H1 (cell line): ENCODE results near the gene PRTG. TPM values are rescaled to one million over a fixed set of nuclear protein-coding genes. Genes with fewer than 3 reads are reported as not detected.

Experiments used
- ASH2L ChIP-seq: fragments of 200-600, 300-600 bp; sonication (generic); IDR thresholded peaks from one replicate; pipeline ENCODE4 v1.7.1; 2017; ENCODE audit warnings: low read length
- CHD1 ChIP-seq: IDR thresholded peaks from 2 replicates; pipeline ENCODE4 v1.6.1; 2012; ENCODE audit warnings: low read depth, low read length, improper control_type of control experiment
- CHD7 ChIP-seq: fragments of 300-600 bp; sonication (generic); IDR thresholded peaks from 2 replicates; pipeline ENCODE4 v1.7.1; 2012; ENCODE audit warnings: low read length, moderate library complexity, mild to moderate bottlenecking, inconsistent platforms; ENCODE audit not compliant: insufficient replicate concordance
- EZH2 ChIP-seq: fragments of 200-600 bp; sonication (generic); IDR thresholded peaks from 2 replicates; pipeline ENCODE4 v1.7.1; 2012; ENCODE audit warnings: low read depth, mild to moderate bottlenecking, moderate library complexity, low read length, inconsistent platforms; ENCODE audit not compliant: severe bottlenecking
- MAFK ChIP-seq: IDR thresholded peaks from 2 replicates; pipeline ENCODE4 v1.6.1; 2012; ENCODE audit warnings: low read depth, mild to moderate bottlenecking, improper control_type of control experiment, low read length
- PHF8 ChIP-seq: fragments of 200-600 bp; sonication (generic); conservative IDR thresholded peaks from 2 replicates; pipeline ENCODE4 v1.7.1; 2012; ENCODE audit warnings: low read depth, mild to moderate bottlenecking, inconsistent platforms, low read length, moderate library complexity
- POU5F1 ChIP-seq: IDR thresholded peaks from 2 replicates; pipeline ENCODE4 v1.6.1; 2011; ENCODE audit warnings: low read depth, mild to moderate bottlenecking, low read length, moderate library complexity
- RFX5 ChIP-seq: IDR thresholded peaks from 2 replicates; pipeline ENCODE4 v1.6.1; 2011; ENCODE audit warnings: low read depth, low read length, improper control_type of control experiment, borderline replicate concordance
- SIN3A ChIP-seq, 2 experiments: IDR thresholded peaks in 1 of 2; conservative IDR thresholded peaks in 1 of 2; 2 replicates each; pipeline ENCODE4 v1.6.1; 2011 to 2012; ENCODE audit warnings: low read length in 2 of 2, improper control_type of control experiment in 1 of 2, low read depth in 1 of 2, mild to moderate bottlenecking in 1 of 2
- ZNF274 ChIP-seq: IDR thresholded peaks from 2 replicates; pipeline ENCODE4 v1.7.0; 2012; ENCODE audit warnings: low read length, borderline replicate concordance; ENCODE audit errors: extremely low read depth
- polyA plus RNA-seq, 7 experiments: library from polyadenylated mRNA; depleted of rRNA in 3 of 7; stranded (reverse) in 5 of 7; unstranded in 2 of 7; fragments of >200 nt in 5 of 7; fragments of 200-250 nt in 2 of 7; gene quantifications; 1 replicate in 5 of 7; 2 replicates in 1 of 7; 4 replicates in 1 of 7; pipeline versions ENCODE4 v1.2.1 to v1.2.3, GENCODE V29; 2011 to 2013; ENCODE audit warnings: missing spikeins in 2 of 7, mixed read lengths in 2 of 7
- total RNA-seq: library from RNA; stranded (reverse); fragmentation: NEBNext Ultra II Directional; extraction: Animal tissue kit (Norgen Biotek cat#: 25700); gene quantifications from 2 replicates; pipeline ENCODE4 v1.2.1, GENCODE V29; 2021

PRTG gene
- total and polyA plus RNA-seq, 2 of the 8 experiments (the other 6 are each of a cell fraction or from before 2014, with no cell fraction given): 3.1 to 3.2 TPM

GRCh38 chr15:55742927-55743728 is at the start of gene PRTG (continued):
- no peak for TF ChIP-seq RFX5
- TF ChIP-seq CHD7: no peak
- 0 out of 2 replicates have a peak, but pooled peaks have one; percentile 17 for TF ChIP-seq PHF8
- TF ChIP-seq EZH2: no peak
- TF ChIP-seq SIN3A (conservative IDR thresholded peaks at IDR 0.05 in 1 of 2, IDR thresholded peaks at IDR 0.05 in 1 of 2; ENCODE audit: low read depth in 1 of 2, low read length in 2 of 2): no peak; a peak in 1 of 4 replicates
- no peak for TF ChIP-seq POU5F1
- no peak for TF ChIP-seq CHD1
- no peak for TF ChIP-seq ASH2L
- no peak for TF ChIP-seq MAFK
- no peak for TF ChIP-seq ZNF274
